A673 (cell line): ENCODE results near the gene ERFL.

Source experiments
- EZH2 ChIP-seq: fragments of 200-600 bp; sonication (generic); IDR thresholded peaks from 2 replicates; pipeline ENCODE4 v1.6.1; 2017; ENCODE audit warnings: borderline replicate concordance, low read depth, mild to moderate bottlenecking, mixed read lengths, antibody characterized with exemption, low read length; ENCODE audit not compliant: poor library complexity, severe bottlenecking
- TF ChIP-seq, protein P1 (sequence below): fragments of 300-800, 200-600 bp; sonication (generic); conservative IDR thresholded peaks from 2 replicates; pipeline ENCODE4 v1.5.1; 2017; ENCODE audit warnings: low read depth, mild to moderate bottlenecking, antibody characterized with exemption, low read length, moderate library complexity, mixed read lengths

DNA sequence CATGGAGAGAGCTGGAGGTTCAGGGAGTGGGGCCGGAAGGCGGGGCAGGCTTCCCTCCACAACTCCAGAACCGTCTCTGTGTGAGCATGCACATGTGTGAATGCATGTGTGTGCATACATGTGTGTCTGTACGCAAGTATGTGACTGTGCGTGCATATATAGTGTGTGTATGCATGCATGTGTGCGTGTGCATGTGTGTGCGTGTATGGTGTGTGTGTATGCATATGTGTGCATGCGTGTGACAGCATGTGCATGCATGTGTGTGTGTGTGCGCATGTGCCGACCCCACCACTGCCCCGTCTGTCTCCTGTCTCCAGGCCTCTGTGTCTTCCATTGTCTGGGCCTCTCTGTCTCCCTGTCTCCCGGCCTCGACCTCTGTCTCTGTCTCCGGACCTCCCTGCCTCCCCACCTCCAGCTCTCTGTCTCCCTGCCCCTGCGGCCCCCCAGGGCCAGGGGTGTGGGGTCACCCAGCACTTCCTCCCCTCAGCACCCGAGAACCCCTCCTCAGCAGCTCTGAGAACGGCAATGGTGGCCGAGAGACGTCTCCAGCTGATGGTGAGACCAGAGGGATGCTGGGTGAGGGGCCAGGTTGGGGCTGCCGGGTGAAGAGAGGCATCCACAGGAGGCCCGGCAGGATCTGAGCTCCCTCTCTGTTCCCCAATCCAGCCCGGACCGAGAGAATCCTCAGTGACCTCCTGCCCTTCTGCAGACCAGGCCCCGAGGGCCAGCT, 22.8 kb downstream of the ERFL start:
- TF ChIP-seq, protein P1, sequence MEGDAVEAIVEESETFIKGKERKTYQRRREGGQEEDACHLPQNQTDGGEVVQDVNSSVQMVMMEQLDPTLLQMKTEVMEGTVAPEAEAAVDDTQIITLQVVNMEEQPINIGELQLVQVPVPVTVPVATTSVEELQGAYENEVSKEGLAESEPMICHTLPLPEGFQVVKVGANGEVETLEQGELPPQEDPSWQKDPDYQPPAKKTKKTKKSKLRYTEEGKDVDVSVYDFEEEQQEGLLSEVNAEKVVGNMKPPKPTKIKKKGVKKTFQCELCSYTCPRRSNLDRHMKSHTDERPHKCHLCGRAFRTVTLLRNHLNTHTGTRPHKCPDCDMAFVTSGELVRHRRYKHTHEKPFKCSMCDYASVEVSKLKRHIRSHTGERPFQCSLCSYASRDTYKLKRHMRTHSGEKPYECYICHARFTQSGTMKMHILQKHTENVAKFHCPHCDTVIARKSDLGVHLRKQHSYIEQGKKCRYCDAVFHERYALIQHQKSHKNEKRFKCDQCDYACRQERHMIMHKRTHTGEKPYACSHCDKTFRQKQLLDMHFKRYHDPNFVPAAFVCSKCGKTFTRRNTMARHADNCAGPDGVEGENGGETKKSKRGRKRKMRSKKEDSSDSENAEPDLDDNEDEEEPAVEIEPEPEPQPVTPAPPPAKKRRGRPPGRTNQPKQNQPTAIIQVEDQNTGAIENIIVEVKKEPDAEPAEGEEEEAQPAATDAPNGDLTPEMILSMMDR = no peak
- no peak for TF ChIP-seq EZH2
